K562 (cell line): ENCODE results near the gene MYLK2. TPM values are rescaled to one million over a fixed set of nuclear protein-coding genes. Genes with fewer than 3 reads are reported as not detected.

ENCODE experiments used
- ATAC-seq: fragments of 200-7000 bp; cut with Tn5 transposase; 3 replicates; pipeline ENCODE4 v1.9.1; 2020; ENCODE audit warnings: moderate library complexity
- BruUV-seq: library from RNA; stranded (reverse); fragments of 400-500 nt; replicated peaks from 2 replicates; lab custom pipeline; 2021; lab: Mats Ljungman, UMichigan
- CTCF ChIA-PET: fragments of 300-600 bp; formaldehyde crosslinking; extraction: SDS; loops from one replicate; lab custom pipeline; 2021; ENCODE audit warnings: low intra/inter-chr PET ratio; lab: Yijun Ruan, JAX
- POLR2A ChIA-PET: fragments of 300-600, 350-650 bp; sonication (Branson Sonifier 250); formaldehyde crosslinking; extraction: SDS; loops from one replicate; lab custom pipeline; 2021; ENCODE audit warnings: antibody characterized with exemption, inconsistent platforms; lab: Yijun Ruan, JAX
- DNase-seq, 4 experiments: peaks; one replicate each; pipeline versions ENCODE4 v3.0.0 to v3.0.0-alpha.2; 2011 to 2018; ENCODE audit warnings: low spot score in 3 of 4, mixed read lengths in 3 of 4; ENCODE audit errors: extremely low read depth in 1 of 4
- FAIRE-seq: peaks from 2 replicates; lab custom pipeline; 2011; peaks lifted over from hg19 to GRCh38; lab: Jason Lieb, UNC
- H2AFZ ChIP-seq: 2 replicates; pipeline ENCODE4 v1.6.0; 2011; ENCODE audit warnings: low read depth, low read length, control low read depth, inconsistent platforms
- H3K27ac ChIP-seq: fragments of 200-600 bp; 3 replicates; pipeline ENCODE4 v1.8.0; 2011; ENCODE audit warnings: low read depth, mild to moderate bottlenecking, control low read depth, inconsistent platforms, low read length, moderate library complexity, mixed read lengths; ENCODE audit errors: extremely low read depth
- H3K27me3 ChIP-seq, 2 experiments: fragments of 300-600 bp in 1 of 2; 2 replicates in 1 of 2; 3 replicates in 1 of 2; pipeline versions ENCODE4 v1.6.0 to v1.8.0; 2011; ENCODE audit warnings: inconsistent platforms in 2 of 2, low read length in 2 of 2, mild to moderate bottlenecking in 1 of 2, mixed read lengths in 1 of 2, moderate library complexity in 1 of 2; ENCODE audit not compliant: control insufficient read depth in 2 of 2, insufficient read depth in 2 of 2
- H3K36me3 ChIP-seq: fragments of 300-600 bp; 3 replicates; pipeline ENCODE4 v1.8.0; 2011; ENCODE audit warnings: mild to moderate bottlenecking, low read length, inconsistent platforms; ENCODE audit not compliant: control insufficient read depth, insufficient read depth
- H3K4me1 ChIP-seq, 2 experiments: fragments of 200-600 bp in 1 of 2; replicated peaks in 1 of 2; 2 replicates in 1 of 2; 3 replicates in 1 of 2; pipeline versions ENCODE4 v1.5.1 to v1.8.0; 2011; ENCODE audit warnings: inconsistent platforms in 2 of 2, low read length in 2 of 2, mild to moderate bottlenecking in 1 of 2, mixed read lengths in 1 of 2, moderate library complexity in 1 of 2; ENCODE audit not compliant: control insufficient read depth in 2 of 2, insufficient read depth in 2 of 2
- H3K4me2 ChIP-seq: 2 replicates; pipeline ENCODE4 v1.6.1; 2011; ENCODE audit warnings: low read length, control low read depth, inconsistent platforms, mixed read lengths; ENCODE audit not compliant: insufficient read depth
- H3K4me3 ChIP-seq: fragments of 200-600 bp; sonication (generic), shearing (Covaris generic); 2 replicates; pipeline ENCODE4 v1.5.1; 2016; ENCODE audit warnings: control low read depth, inconsistent platforms
- H3K79me2 ChIP-seq: fragments of 200-600 bp; 3 replicates; pipeline ENCODE4 v1.8.0; 2011; ENCODE audit warnings: low read length, inconsistent platforms; ENCODE audit not compliant: control insufficient read depth, insufficient read depth
- H3K9ac ChIP-seq, 2 experiments: 2 replicates each; pipeline versions ENCODE4 v1.6.0 to v1.6.1; 2011; ENCODE audit warnings: low read depth in 2 of 2, low read length in 2 of 2, control low read depth in 1 of 2, inconsistent platforms in 1 of 2, mild to moderate bottlenecking in 1 of 2, mixed read lengths in 1 of 2; ENCODE audit not compliant: insufficient read depth in 1 of 2
- H3K9me1 ChIP-seq: one replicate; pipeline ENCODE4 v1.6.0; 2011; ENCODE audit warnings: inconsistent platforms, mild to moderate bottlenecking, low read length, moderate library complexity; ENCODE audit not compliant: control insufficient read depth, insufficient read depth
- H3K9me3 ChIP-seq: replicated peaks from 2 replicates; pipeline ENCODE4 v1.5.1; 2011; ENCODE audit warnings: low read depth, low read length, inconsistent platforms; ENCODE audit not compliant: control insufficient read depth, insufficient read depth
- H4K20me1 ChIP-seq: replicated peaks from 2 replicates; pipeline ENCODE4 v1.6.1; 2011; ENCODE audit warnings: low read length, inconsistent platforms, mixed read lengths; ENCODE audit not compliant: control insufficient read depth, insufficient read depth
- L3MBTL2 ChIP-seq: fragments of 450-650 bp; IDR thresholded peaks from 2 replicates; pipeline ENCODE4 v1.6.1; 2016; ENCODE audit warnings: mild to moderate bottlenecking, moderate library complexity
- POLR3G ChIP-seq: IDR thresholded peaks from 2 replicates; pipeline ENCODE4 v1.6.1; 2011; ENCODE audit not compliant: insufficient read length, insufficient replicate concordance; ENCODE audit errors: extremely low read depth
- ZNF551 ChIP-seq: fragments of 250-450 bp; sonication (Bioruptor Pico); IDR thresholded peaks from 2 replicates; pipeline ENCODE4 v1.5.0; 2021; ENCODE audit warnings: mild to moderate bottlenecking, moderate library complexity
- ZNF668 ChIP-seq: fragments of 250-450 bp; sonication (Bioruptor Pico); IDR thresholded peaks from 2 replicates; pipeline ENCODE4 v1.8.0; 2022; ENCODE audit warnings: mild to moderate bottlenecking, inconsistent platforms
- ZNF707 ChIP-seq: fragments of 250-450 bp; sonication (Bioruptor Pico); conservative IDR thresholded peaks from 2 replicates; pipeline ENCODE4 v1.8.0; 2022; ENCODE audit warnings: inconsistent platforms, mild to moderate bottlenecking, moderate library complexity
- WGBS: fragments of 100-300 bp; shearing (Covaris generic); methylation state at CpG from one replicate; pipeline ENCODE4 v1.1.6; 2016; ENCODE audit warnings: low coverage, mixed read lengths; ENCODE audit not compliant: insufficient coverage; ENCODE audit errors: missing lambda C conversion rate; 5-methylcytosine and 5-hydroxymethylcytosine counted together
- in situ Hi-C: fragments of 300-500 bp; cut with MboI; formaldehyde crosslinking; loops from 4 replicates; pipeline ENCODE4 v1.15.0; 2018; ENCODE audit warnings: inconsistent platforms, mixed read lengths
- intact Hi-C: fragments of 100-400 bp; cut with micrococcal nuclease; formaldehyde crosslinking; loops from 2 replicates; pipeline ENCODE4 v1.14.2; 2022
- polyA plus RNA-seq, 8 experiments: library from polyadenylated mRNA; depleted of rRNA in 4 of 8; stranded (reverse) in 5 of 8; unstranded in 3 of 8; fragments of >200 nt; fragmentation: Nextera tagmentation in 2 of 8; fragmentation: Illumina TruSeq in 1 of 8; extraction: Ambion mirVana in 2 of 8; extraction: Trizol in 1 of 8; gene quantifications; 2 replicates each; pipeline versions ENCODE4 v1.2.1 to v1.2.3, GENCODE V29; 2011 to 2014; ENCODE audit warnings: inconsistent platforms in 1 of 8, missing spikeins in 1 of 8
- total RNA-seq, 7 experiments: library from RNA; depleted of rRNA in 6 of 7; stranded (reverse); fragments of >200 nt in 6 of 7; fragmentation: Illumina TruSeq in 2 of 7; extraction: Trizol in 2 of 7; gene quantifications; 2 replicates each; pipeline versions ENCODE4 v1.2.1 to v1.2.3, GENCODE V29; 2011 to 2021; ENCODE audit warnings: low replicate concordance in 1 of 7
- TF ChIP-seq, protein P1 (sequence below): fragments of 250-450 bp; sonication (Bioruptor Pico); IDR thresholded peaks from 2 replicates; pipeline ENCODE4 v1.5.0; 2021
- TF ChIP-seq, protein P2 (sequence below): conservative IDR thresholded peaks from 2 replicates; pipeline ENCODE4 v1.6.1; 2011; ENCODE audit warnings: low read depth, mild to moderate bottlenecking, low read length; ENCODE audit not compliant: control insufficient read depth

Gene MYLK2
- total and polyA plus RNA-seq, 9 of the 15 experiments (the other 6 are each of a cell fraction or from before 2014, with no cell fraction given) = 0.07 to 0.53 (median 0.18) TPM; not detected in 2

DNA sequence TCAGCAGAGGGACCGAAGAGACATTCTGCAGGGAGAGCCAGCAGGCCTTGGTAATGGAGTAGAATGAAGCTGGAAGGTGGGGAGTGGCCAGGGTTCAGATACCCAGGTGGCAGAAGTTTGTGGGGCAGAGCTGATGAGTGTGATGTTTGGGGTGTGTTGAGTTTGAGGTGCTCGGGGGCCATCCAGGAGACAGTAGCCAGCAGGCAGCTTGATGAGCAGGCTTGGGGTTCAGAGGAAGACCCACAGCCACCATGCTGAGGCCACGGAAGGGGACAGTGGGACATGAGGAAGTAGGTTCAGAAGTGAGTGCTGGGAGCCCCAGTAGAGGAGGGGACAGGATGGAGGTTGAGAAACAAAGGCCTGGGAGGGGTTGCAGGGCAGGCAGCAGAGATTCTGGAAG lies 37.4 kb downstream of the MYLK2 start:
- no peak overlapping the region for H2AFZ ChIP-seq
- intact Hi-C loops (no loop called here), in situ Hi-C loops (loop anchor here (10.0 kb wide), 1 partner anchor 168 kb away; no protein-coding TSS in a partner anchor)
- H3K79me2 ChIP-seq = no peaks in the 10 kb centered on the region
- no peak for DNase-seq
- no peak for FAIRE-seq
- H3K4me3 ChIP-seq = no peak overlapping the region
- H3K9me3 ChIP-seq = no peaks in the 10 kb centered on the region
- H4K20me1 ChIP-seq = peaks cover 8% of the 10 kb centered on the region
- peaks cover 24 to 55% of the 10 kb centered on the region in 2 experiments for H3K27me3 ChIP-seq
- H3K4me1 ChIP-seq = peaks cover 0 to 13% of the 10 kb centered on the region in 2 experiments; a peak in 3 of 5 replicates
- H3K27ac ChIP-seq = no peak overlapping the region
- POLR2A ChIA-PET = interaction anchor here (0.7 kb wide), 1 partner anchor 18 kb away, joined by 3 read pairs; no protein-coding TSS in a partner anchor
- BruUV-seq = no TSS peak
- CTCF ChIA-PET = interaction anchor here (0.6 to 4.8 kb wide), 2 partner anchors 24 to 96 kb away, joined by 3 to 49 read pairs; partner anchors contain the start of gene PDRG1
- H3K36me3 ChIP-seq = no peaks in the 10 kb centered on the region
- 0% methylated on average over 3 of the region's 3 CpGs for WGBS
- TF ChIP-seq, protein P1, sequence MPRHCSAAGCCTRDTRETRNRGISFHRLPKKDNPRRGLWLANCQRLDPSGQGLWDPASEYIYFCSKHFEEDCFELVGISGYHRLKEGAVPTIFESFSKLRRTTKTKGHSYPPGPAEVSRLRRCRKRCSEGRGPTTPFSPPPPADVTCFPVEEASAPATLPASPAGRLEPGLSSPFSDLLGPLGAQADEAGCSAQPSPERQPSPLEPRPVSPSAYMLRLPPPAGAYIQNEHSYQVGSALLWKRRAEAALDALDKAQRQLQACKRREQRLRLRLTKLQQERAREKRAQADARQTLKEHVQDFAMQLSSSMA = no peak
- no peak for TF ChIP-seq ZNF551 (CRISPR knock-in tag)
- TF ChIP-seq POLR3G = no peak
- TF ChIP-seq ZNF668 (CRISPR knock-in tag) = no peak
- no peak for TF ChIP-seq ZNF707
- TF ChIP-seq, protein P2, sequence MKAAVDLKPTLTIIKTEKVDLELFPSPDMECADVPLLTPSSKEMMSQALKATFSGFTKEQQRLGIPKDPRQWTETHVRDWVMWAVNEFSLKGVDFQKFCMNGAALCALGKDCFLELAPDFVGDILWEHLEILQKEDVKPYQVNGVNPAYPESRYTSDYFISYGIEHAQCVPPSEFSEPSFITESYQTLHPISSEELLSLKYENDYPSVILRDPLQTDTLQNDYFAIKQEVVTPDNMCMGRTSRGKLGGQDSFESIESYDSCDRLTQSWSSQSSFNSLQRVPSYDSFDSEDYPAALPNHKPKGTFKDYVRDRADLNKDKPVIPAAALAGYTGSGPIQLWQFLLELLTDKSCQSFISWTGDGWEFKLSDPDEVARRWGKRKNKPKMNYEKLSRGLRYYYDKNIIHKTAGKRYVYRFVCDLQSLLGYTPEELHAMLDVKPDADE = no peak
- no peak for TF ChIP-seq L3MBTL2
- TF ChIP-seq, all 486 proteins: peak for 0
- no peak overlapping the region for H3K9ac ChIP-seq
- H3K9me1 ChIP-seq = peaks cover 2% of the 10 kb centered on the region
- no peak for ATAC-seq
- no peak overlapping the region for H3K4me2 ChIP-seq
